Renal pelvis (tissue), 4 donors: ENCODE data around the gene IL21R. TPM values are rescaled to one million over a fixed set of nuclear protein-coding genes. Genes with fewer than 3 reads are reported as not detected.

Experiments
- DNase-seq: peaks from one replicate; pipeline ENCODE4 v3.0.0-alpha.2; 2013
- polyA plus RNA-seq, 3 donors: library from polyadenylated mRNA; unstranded; fragments of 120-200 nt; gene quantifications; one replicate each; pipeline ENCODE4 v1.2.1, GENCODE V29; 2013; ENCODE audit not compliant: insufficient read length in 3 of 3

Gene IL21R
- polyA plus RNA-seq, 3 donors, result 0.20 to 0.37 (median 0.29) TPM

DNA sequence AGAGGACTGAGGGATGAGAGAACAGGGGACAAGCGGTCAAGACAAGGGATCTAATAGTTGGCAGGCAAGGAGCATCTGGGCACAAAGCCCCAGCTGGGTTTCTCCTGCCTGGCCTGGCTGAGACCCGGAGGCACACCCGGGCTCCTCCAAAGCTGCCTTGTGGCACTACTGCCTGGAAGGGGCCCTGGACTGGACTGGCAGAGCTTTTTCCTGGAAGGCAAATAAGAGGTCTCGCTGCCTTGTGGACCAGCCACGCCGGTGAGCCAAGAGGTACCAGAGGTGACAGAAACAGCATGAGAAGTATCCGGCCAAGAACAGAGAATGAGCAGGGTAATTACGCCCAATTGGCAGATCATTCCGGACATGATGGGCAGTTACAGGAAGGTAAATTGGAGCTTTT, 83.2 kb downstream of the IL21R start:
- no peak for DNase-seq

DNA sequence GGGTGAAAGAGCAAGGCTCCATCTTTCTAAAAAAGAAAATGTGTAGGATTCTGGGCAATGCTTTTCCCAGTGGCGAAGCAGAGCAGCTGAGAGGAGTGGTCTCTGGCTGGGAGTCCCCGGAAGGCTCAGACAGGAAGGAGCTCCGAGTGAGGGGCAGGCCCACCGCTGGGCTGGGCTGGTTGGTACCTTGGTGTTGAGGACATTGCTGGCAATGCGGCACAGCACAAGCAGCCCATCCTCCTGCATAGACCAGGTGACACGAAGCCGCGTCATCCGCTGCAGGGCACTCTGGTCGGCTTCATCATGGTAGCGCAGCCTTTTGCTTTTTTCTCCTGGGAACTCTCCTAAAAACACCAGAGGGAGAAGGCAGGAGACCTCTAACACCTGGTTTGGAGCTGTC, 83.8 kb downstream of the IL21R start:
- no peak for DNase-seq

- no peak for DNase-seq
Measured at GRCh38 chr16:27486344-27486743, 84.4 kb downstream of the IL21R start.

GRCh38 chr16:27486760-27487159, 84.8 kb downstream of the IL21R start:
- DNase-seq, result no peak

- DNase-seq, result no peak
Measured at GRCh38 chr16:27489421-27489820, 87.4 kb downstream of the IL21R start.

DNA sequence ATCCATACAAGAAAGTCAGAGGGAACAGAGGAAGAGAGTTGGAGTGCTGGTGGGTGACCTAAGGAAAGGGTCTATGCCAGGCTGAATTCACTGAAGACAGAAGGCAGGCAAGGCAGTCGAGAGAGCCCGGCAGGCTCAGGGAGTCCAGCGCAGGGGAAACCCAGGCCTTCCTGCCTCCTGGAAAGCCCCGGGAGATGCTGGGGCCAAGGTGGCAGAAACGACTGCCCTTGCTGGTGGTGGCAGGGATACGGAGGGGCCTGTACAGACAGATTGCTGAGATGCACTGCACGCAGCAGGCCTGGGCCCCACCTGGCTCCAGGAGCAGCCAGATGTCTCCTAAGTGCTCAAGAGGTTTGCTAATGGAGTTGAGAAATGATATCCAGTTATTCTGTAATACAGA, 87.9 kb downstream of the IL21R start:
- DNase-seq, result no peak

GRCh38 chr16:27491894-27492587, 90.1 kb downstream of the IL21R start:
- DNase-seq, result no peak

DNA sequence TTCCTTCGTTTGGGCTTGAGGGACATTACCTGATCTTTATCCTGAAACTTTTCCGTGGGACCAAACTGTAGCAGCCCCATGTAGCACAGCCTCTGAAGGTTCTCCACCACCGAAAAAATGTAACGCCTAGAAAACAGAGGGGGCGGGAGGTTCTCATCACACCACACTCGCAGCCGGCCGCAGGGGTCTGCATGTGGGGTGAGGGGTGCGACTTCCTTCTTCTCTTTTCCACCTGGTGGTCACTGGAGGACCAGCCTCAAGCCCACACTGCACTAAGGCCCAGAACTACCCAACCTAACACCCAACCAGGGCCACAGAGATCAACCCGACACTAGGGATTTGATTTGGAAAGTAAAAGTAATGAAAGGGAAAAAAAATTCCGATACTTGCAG, 90.6 kb downstream of the IL21R start:
- no peak for DNase-seq

DNA sequence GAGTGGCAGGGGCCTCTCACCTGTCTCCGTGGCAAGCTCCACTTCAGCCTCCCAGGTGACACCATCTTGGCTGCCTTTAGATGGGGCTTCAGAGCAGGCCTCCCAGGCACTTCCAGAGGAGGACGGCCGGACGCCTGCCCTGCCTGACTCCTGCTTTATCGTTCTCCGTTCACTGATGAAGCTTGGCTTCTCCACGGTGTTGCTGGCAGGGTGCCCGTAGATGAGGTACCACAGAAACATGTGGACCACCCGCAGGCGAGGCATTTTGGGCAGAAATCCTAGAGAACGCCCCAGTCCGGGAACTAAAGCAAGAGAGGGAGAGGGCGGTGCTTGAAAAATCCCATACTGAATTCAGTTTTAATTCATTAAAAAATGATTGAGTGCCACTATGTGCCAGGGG, 93.2 kb downstream of the IL21R start:
- no peak for DNase-seq

- no peak for DNase-seq
Measured at GRCh38 chr16:27498031-27498825, 96.3 kb downstream of the IL21R start.

DNA sequence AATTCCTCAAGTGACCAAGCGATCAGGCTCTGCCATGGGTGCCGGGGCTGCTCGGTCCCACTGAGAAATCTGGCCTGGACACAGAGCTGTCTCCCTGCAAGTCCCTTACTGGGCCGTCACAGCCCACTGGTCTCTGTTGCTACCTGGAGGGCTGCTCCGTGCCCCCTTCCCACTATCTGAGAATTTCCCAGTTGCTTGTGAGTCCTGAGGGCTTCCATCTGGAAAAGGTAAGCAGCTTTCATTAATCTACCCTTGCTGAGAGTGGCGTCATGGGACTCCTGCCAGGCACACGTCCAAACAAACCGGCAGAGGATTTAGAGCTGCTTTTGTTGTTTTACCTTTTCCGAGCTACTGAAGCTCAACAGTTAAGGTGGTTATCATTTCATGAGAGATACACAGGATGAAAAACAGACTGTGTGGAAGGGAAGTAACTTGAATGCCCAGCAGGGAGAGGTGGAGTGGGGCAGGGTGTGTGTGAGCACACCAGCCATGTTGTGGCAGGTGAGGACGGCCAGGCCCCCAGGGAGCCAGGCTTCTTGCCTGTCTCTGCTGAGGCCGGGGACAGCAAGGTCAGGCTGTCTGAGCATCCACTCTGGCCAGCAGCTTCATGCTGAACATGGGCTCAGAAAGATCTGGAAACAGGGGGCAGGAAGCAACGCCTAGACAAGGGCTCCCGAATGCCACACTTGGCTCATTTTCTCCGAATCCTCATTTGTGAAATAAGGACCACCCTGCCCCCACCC, 97.1 kb downstream of the IL21R start:
- no peak for DNase-seq

DNA sequence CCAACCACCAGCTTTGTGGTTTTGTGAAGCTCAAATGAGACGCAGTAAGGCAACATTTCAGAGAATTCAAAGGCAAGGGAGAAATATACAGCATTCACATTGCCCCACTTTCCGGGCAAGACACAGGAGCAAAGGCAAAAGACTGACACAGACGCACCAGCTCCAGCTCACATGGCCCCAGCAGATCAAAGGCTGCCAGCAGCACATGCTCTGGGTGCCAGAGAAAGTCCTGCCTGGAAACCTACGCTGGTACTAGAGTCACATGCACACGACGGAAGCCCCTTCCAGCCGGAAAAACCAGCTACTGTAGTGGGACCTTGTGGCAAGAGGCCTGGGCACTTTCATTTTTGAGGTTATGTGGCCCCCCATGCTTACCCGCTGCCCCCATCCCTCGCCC, 97.7 kb downstream of the IL21R start:
- no peak for DNase-seq

DNA sequence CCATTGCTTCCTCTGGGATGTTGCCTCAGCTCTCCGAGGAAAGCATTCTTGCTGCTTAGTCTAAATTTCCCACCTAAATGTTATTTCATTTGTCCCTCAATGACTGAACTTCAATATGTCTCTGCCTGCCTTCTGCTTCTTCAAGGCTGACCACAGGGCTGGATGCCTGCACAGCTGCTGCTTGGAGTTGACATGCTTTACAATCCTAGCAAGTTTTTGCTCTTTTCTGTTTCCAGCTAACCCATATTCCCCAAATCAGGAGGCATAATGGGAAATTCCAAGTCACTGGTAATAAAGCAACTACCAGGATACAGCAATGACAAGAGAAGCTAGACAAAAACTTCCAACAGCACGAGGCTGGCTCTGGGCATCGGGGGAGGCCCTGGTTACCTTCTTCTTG, 98.8 kb downstream of the IL21R start:
- no peak for DNase-seq

Other genes with a start within 250 kb of the IL21R start
- gene KDM8, start 198.6 kb upstream of the IL21R start, polyA plus RNA-seq, result 10 to 100 TPM in 1 of 3 donors, 1 to 10 TPM in 2; 8.3 to 10.3 (median 9.4) TPM
- 10 to 100 TPM; 75.7 to 87.5 (median 87.5) TPM for gene NSMCE1, start 133.4 kb upstream of the IL21R start, polyA plus RNA-seq
- 10 to 100 TPM; 16.4 to 24.1 (median 23.1) TPM for gene IL4R, start 88.2 kb upstream of the IL21R start, polyA plus RNA-seq
- gene GTF3C1, start 147.7 kb downstream of the IL21R start, polyA plus RNA-seq, result 100 to 1,000 TPM in 1 of 3 donors, 10 to 100 TPM in 2; 97.6 to 105 (median 98.7) TPM
- 10 to 100 TPM; 23.5 to 30.7 (median 29.7) TPM for gene KATNIP, start 148.0 kb downstream of the IL21R start, polyA plus RNA-seq